Pancreas (tissue), 10 donors: Measurements from ENCODE around the gene SCRT2. TPM values are rescaled to one million over a fixed set of nuclear protein-coding genes. Genes with fewer than 3 reads are reported as not detected.

Experiments
- ATAC-seq, 4 donors: fragments of 200-7000 bp; cut with Tn5 transposase; one replicate each; pipeline versions ENCODE4 v1.8.0 to v1.9.1; 2020; ENCODE audit warnings: mild to moderate bottlenecking in 4 of 4, moderate library complexity in 4 of 4
- DNase-seq, 6 donors: peaks; one replicate each; pipeline ENCODE4 v3.0.0-alpha.2; 2020
- FAIRE-seq: peaks from 2 replicates; lab custom pipeline; 2012; peaks lifted over from hg19 to GRCh38; lab: Jason Lieb, UNC
- H3K27ac ChIP-seq, 4 donors: fragments of 200-600 bp; sonication (generic); 1 replicate in 3 of 4; 2 replicates in 1 of 4; pipeline versions ENCODE4 v1.5.0 to v1.8.0; 2020
- H3K27me3 ChIP-seq, 4 donors: fragments of 200-600 bp; one replicate each; pipeline ENCODE4 v1.8.0; 2021
- H3K36me3 ChIP-seq, 3 donors: fragments of 200-600 bp; sonication (generic) in 1 of 3; one replicate each; pipeline versions ENCODE4 v1.5.0 to v1.8.0; 2020 to 2021
- H3K4me1 ChIP-seq, 3 donors: fragments of 200-600 bp; one replicate each; pipeline ENCODE4 v1.8.0; 2021
- H3K4me3 ChIP-seq, 4 donors: fragments of 200-600 bp; sonication (generic) in 2 of 4; one replicate each; pipeline versions ENCODE4 v1.5.0 to v1.8.0; 2020 to 2021
- H3K9me3 ChIP-seq, 4 donors: fragments of 200-600 bp; one replicate each; pipeline ENCODE4 v1.8.0; 2021
- WGBS, 2 donors: extraction: QIAGEN DNeasy Blood & Tissue Kit; methylation state at CpG; one replicate each; pipeline ENCODE4 v1.1.7; 2013; 5-methylcytosine and 5-hydroxymethylcytosine counted together
- intact Hi-C, 3 donors: fragments of 100-400 bp; cut with DNase I; formaldehyde crosslinking; loops; one replicate each; pipeline versions ENCODE4 v1.11.1 to v1.14.2; 2022
- polyA plus RNA-seq, 2 donors: library from polyadenylated mRNA; stranded (reverse); fragments of 200-250 nt; gene quantifications; one replicate each; pipeline ENCODE4 v1.2.3, GENCODE V29; 2013
- total RNA-seq, 6 donors: library from RNA; stranded (reverse); fragmentation: NEBNext Ultra II Directional in 4 of 6; extraction: Animal tissue kit (Norgen Biotek cat#: 25700) in 4 of 6; gene quantifications; one replicate each; pipeline versions ENCODE4 v1.2.1 to v1.2.4, GENCODE V29; 2021 to 2023
- TF ChIP-seq, protein P1 (sequence below), 4 donors: fragments of 200-600 bp; sonication (generic) in 3 of 4; IDR thresholded peaks; one replicate each; pipeline versions ENCODE4 v1.5.0 to v1.8.0; 2021; ENCODE audit warnings: antibody characterized with exemption in 4 of 4
- donor health status: healthy with polysubstance abuse.
- donor health status: DM: no; HTN: no; CAD: no; lungs with moderate emphysema.
- donor health status: DM: no; HTN: no; CAD: no.
- donor health status: control.
- donor health status: control.
- donor health status: Bipolar disorder and iron deficiency.
- donor health status: DM: yes; HTN: yes; CAD: no.
- donor health status: DM: no; HTN: no; CAD: no.
- donor health status: DM: no; HTN: no; CAD: no.
- donor health status: DM: yes; HTN: yes; CAD: no.

The SCRT2 gene
- total and polyA plus RNA-seq, 8 donors: 0.04 to 0.63 (median 0.07) TPM; not detected in 2

DNA sequence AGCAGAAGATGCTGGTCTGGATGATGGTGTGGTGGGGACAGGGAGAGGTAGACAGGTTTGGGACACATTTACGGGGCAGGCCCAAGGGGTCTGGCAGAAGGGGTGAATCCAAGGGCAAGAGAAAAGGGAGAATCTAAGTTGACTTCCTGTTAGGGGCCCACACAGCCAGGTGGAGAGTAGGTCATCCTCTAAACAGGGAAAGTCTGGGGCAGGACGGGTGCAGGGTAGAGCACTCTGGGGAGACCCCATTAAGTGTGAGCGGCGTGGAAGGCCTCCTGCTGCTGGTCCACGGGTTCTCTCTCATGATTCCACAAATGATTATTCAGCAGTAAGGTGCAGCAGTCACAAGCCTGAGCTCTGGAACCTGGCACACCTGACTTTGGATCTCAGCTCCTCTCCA, 25.3 kb downstream of the SCRT2 start:
- Histone ChIP-seq H3K36me3 (peaks cover 0 to 14% (median 13%) of the 10 kb centered on the region in 3 donors), H3K27ac (no peak overlapping the region), H3K27me3 (no peaks in the 10 kb centered on the region), H3K4me3 (no peak overlapping the region), H3K9me3 (no peaks in the 10 kb centered on the region), H3K4me1 (peaks cover 0 to 11% (median 6%) of the 10 kb centered on the region in 3 donors)
- 86 to 87% methylated on average over 5 of the region's 5 CpGs for WGBS, 2 donors
- TF ChIP-seq, protein P1, sequence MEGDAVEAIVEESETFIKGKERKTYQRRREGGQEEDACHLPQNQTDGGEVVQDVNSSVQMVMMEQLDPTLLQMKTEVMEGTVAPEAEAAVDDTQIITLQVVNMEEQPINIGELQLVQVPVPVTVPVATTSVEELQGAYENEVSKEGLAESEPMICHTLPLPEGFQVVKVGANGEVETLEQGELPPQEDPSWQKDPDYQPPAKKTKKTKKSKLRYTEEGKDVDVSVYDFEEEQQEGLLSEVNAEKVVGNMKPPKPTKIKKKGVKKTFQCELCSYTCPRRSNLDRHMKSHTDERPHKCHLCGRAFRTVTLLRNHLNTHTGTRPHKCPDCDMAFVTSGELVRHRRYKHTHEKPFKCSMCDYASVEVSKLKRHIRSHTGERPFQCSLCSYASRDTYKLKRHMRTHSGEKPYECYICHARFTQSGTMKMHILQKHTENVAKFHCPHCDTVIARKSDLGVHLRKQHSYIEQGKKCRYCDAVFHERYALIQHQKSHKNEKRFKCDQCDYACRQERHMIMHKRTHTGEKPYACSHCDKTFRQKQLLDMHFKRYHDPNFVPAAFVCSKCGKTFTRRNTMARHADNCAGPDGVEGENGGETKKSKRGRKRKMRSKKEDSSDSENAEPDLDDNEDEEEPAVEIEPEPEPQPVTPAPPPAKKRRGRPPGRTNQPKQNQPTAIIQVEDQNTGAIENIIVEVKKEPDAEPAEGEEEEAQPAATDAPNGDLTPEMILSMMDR (IDR thresholded peaks at IDR 0.05): no peak
- no peak for FAIRE-seq
- intact Hi-C loops: no loop called here
- no peak for ATAC-seq
- no peak for DNase-seq

DNA sequence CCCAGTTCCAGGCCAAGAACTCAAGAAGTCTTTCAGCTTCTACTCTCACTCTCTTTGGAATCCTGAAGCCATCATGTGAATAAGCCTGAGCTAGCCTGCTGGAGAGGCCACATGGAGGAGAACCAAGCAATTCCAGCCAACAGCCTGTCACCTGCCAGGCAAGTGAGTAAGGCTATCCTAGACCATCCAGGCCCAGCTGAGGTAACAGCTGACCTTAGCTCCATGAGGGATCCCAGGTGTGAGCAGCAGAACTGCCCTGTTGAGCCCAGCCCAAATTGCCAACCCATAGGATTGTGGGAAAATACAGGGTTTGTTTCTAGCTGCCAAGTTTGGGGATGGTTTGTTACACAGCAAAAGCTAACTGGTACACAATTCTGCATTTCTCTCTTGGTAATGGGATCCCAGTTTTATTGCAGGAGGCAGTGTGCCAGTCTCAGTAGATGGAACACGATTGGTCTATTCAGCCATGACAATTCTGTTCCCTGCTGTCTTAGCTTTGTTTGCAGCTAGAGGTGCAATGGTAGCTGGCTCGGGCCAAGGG, 28.1 kb downstream of the SCRT2 start:
- Histone ChIP-seq H3K27ac (no peak overlapping the region), H3K27me3 (no peaks in the 10 kb centered on the region), H3K4me1 (peaks cover 0 to 6% (median 6%) of the 10 kb centered on the region in 3 donors), H3K36me3 (peaks cover 0 to 14% (median 13%) of the 10 kb centered on the region in 3 donors), H3K4me3 (no peak overlapping the region), H3K9me3 (no peaks in the 10 kb centered on the region)
- no peak for ATAC-seq
- intact Hi-C loops: loop anchor here (10.0 kb wide), 1 partner anchor 293 kb away; no protein-coding TSS in a partner anchor
- DNase-seq: no peak
- no peak for FAIRE-seq
- 91 to 95% methylated on average over 2 of the region's 2 CpGs for WGBS, 2 donors
- TF ChIP-seq, protein P1 (IDR thresholded peaks at IDR 0.05): no peak

DNA sequence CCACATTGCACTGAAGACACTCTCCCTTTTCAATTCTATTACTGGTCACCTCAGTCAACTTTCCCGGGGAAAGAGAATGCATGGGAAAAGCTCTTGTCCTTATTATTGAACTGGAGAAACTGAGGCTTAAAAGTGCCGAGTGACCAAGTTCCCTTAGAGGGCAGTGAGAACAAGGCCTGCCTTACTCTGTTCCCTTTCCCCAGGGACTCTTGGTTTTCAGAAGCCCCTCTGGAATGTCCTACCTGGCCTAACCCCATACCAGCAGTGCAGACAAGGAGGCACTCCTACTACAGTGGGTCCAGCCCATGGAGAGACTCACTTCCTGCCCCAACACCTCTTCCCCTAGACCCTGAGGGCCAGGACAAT, 28.8 kb downstream of the SCRT2 start:
- ATAC-seq (no peak), FAIRE-seq (no peak), DNase-seq (no peak)
- peaks cover 0 to 8% (median 6%) of the 10 kb centered on the region in 3 donors for H3K4me1 ChIP-seq
- TF ChIP-seq, protein P1 (IDR thresholded peaks at IDR 0.05): no peak
- no peaks in the 10 kb centered on the region for H3K27me3 ChIP-seq
- WGBS, 2 donors: 89 to 92% methylated on average over 2 of the region's 2 CpGs
- H3K27ac ChIP-seq: no peak overlapping the region
- no peaks in the 10 kb centered on the region for H3K9me3 ChIP-seq
- H3K36me3 ChIP-seq: peaks cover 0 to 14% (median 13%) of the 10 kb centered on the region in 3 donors
- intact Hi-C loops: loop anchor here (10.0 kb wide), 1 partner anchor 292 kb away; no protein-coding TSS in a partner anchor
- H3K4me3 ChIP-seq: no peak overlapping the region

DNA sequence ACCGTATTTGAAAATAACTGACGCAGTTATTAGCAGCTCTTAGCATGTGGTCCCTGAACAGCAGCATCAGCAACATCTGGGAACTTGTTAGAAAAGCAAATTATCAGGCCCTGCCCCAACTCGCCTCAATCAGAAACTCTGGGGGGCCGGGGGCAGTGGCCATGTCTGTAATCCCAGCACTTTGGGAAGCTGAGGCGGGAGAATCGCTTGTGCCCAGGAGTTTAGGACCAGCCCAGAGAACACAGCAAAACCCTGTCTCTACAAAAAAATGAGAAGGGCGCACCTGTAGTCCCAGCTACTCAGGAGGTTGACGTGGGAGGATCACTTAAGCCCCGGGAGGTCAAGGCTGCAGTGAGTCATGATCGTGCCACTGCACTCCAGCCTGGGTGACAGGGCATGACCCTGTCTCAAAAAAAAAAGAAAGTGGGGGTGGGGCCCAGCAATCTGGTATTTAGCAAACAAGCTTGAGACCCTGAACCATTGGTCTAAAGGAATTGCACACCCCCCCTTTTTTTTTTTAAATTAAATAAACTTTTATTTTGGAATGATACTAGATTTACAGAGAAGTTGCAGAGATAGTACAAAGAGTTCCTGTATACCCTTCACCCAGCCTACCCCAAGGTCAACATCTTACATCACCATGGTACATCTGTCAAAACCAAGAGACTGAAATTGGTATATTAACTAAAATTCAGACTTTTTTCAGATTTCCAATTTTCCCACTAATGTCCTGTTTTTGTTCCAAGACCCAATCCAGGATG, 29.3 kb downstream of the SCRT2 start:
- DNase-seq (no peak), ATAC-seq (peak in 2 of 4 donors; percentile 29 to 36), FAIRE-seq (no peak)
- H3K27me3 ChIP-seq: no peaks in the 10 kb centered on the region
- intact Hi-C loops: loop anchor here (10.0 kb wide), 1 partner anchor 291 kb away; no protein-coding TSS in a partner anchor
- H3K4me3 ChIP-seq: no peak overlapping the region
- H3K4me1 ChIP-seq: peaks cover 0 to 8% (median 6%) of the 10 kb centered on the region in 3 donors
- H3K36me3 ChIP-seq: peaks cover 0 to 14% (median 13%) of the 10 kb centered on the region in 3 donors
- 62 to 65% methylated on average over 10 of the region's 10 CpGs for WGBS, 2 donors
- no peak overlapping the region for H3K27ac ChIP-seq
- TF ChIP-seq, protein P1 (IDR thresholded peaks at IDR 0.05): no peak
- no peaks in the 10 kb centered on the region for H3K9me3 ChIP-seq
